ENCODE measurements around the gene LEMD1. TPM values are rescaled to one million over a fixed set of nuclear protein-coding genes. Genes with fewer than 3 reads are reported as not detected.
"Not testable (repeated sequence)": the region's sequence is repeated elsewhere in the genome, so short reads cannot be mapped to it uniquely, and the experiment has no call there.

Gene LEMD1
- total and polyA plus RNA-seq, 4 donors = 0.72 to 1.5 (median 1.1) TPM

DNA sequence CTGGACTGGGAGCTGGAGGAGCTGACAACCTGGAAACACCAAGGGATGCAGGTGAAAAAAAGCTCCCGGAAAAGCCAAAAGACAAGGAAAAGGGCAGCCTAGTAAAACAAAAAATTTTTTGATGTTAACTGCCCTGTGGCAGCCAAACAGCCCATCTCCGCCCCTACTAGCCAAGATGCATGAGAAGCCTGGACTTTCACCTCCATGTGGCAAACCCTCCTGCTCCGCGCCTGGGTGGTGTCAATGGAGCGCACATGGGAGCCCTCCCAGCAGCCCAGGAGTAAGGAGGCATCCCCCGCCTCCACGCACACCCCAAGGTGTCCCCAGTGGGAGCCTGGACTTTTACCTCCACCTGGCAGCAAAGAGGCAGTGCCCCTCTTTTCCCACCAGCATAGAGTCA lies 30.5 kb downstream of the LEMD1 start:
- no peaks in the 10 kb centered on the region for H3K27me3 ChIP-seq (ENCODE audit: control insufficient read depth in 3 of 3, insufficient read depth in 3 of 3, low read length in 2 of 3)
- no peaks in the 10 kb centered on the region for H3K9me3 ChIP-seq (ENCODE audit: control insufficient read depth in 4 of 4, insufficient read depth in 3 of 4, low read length in 3 of 4)
- no peak overlapping the region for H3K4me3 ChIP-seq
- no peak for DNase-seq
- WGBS, 2 donors = 93% methylated on average over 7 of the region's 7 CpGs
- H3K9ac ChIP-seq (ENCODE audit: insufficient read depth in 1 of 2, low read length in 2 of 2) = no peak overlapping the region
- TF ChIP-seq, protein P1, sequence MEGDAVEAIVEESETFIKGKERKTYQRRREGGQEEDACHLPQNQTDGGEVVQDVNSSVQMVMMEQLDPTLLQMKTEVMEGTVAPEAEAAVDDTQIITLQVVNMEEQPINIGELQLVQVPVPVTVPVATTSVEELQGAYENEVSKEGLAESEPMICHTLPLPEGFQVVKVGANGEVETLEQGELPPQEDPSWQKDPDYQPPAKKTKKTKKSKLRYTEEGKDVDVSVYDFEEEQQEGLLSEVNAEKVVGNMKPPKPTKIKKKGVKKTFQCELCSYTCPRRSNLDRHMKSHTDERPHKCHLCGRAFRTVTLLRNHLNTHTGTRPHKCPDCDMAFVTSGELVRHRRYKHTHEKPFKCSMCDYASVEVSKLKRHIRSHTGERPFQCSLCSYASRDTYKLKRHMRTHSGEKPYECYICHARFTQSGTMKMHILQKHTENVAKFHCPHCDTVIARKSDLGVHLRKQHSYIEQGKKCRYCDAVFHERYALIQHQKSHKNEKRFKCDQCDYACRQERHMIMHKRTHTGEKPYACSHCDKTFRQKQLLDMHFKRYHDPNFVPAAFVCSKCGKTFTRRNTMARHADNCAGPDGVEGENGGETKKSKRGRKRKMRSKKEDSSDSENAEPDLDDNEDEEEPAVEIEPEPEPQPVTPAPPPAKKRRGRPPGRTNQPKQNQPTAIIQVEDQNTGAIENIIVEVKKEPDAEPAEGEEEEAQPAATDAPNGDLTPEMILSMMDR (IDR thresholded peaks at IDR 0.05; ENCODE audit: control extremely low read depth, extremely low read depth) = no peak
- H3K4me1 ChIP-seq (ENCODE audit: control insufficient read depth in 5 of 5, insufficient read depth in 5 of 5, low read length in 5 of 5) = no peaks in the 10 kb centered on the region
- H3K36me3 ChIP-seq (ENCODE audit: control insufficient read depth in 4 of 4, insufficient read depth in 4 of 4, low read length in 4 of 4) = no peaks in the 10 kb centered on the region
- no peak overlapping the region for H3K27ac ChIP-seq (ENCODE audit: low read depth in 1 of 2, low read length in 1 of 2)
- no peak for ATAC-seq (ENCODE audit: insufficient read depth, low FRiP score)

- Histone ChIP-seq H3K27ac (ENCODE audit: low read depth in 1 of 2, low read length in 1 of 2) (no peak overlapping the region), H3K9ac (ENCODE audit: insufficient read depth in 1 of 2, low read length in 2 of 2) (no peak overlapping the region), H3K4me1 (ENCODE audit: control insufficient read depth in 5 of 5, insufficient read depth in 5 of 5, low read length in 5 of 5) (no peaks in the 10 kb centered on the region), H3K27me3 (ENCODE audit: control insufficient read depth in 3 of 3, insufficient read depth in 3 of 3, low read length in 2 of 3) (no peaks in the 10 kb centered on the region), H3K9me3 (ENCODE audit: control insufficient read depth in 4 of 4, insufficient read depth in 3 of 4, low read length in 3 of 4) (no peaks in the 10 kb centered on the region), H3K4me3 (no peak overlapping the region), H3K36me3 (ENCODE audit: control insufficient read depth in 4 of 4, insufficient read depth in 4 of 4, low read length in 4 of 4) (no peaks in the 10 kb centered on the region)
- no peak for DNase-seq
- TF ChIP-seq, protein P1 (IDR thresholded peaks at IDR 0.05; ENCODE audit: control extremely low read depth, extremely low read depth) = no peak
- ATAC-seq (ENCODE audit: insufficient read depth, low FRiP score) = no peak
- 91 to 96% methylated on average over 2 of the region's 2 CpGs for WGBS, 2 donors
These were observed 34.0 kb downstream of the LEMD1 start for GRCh38 chr1:205387845-205388244.

DNA sequence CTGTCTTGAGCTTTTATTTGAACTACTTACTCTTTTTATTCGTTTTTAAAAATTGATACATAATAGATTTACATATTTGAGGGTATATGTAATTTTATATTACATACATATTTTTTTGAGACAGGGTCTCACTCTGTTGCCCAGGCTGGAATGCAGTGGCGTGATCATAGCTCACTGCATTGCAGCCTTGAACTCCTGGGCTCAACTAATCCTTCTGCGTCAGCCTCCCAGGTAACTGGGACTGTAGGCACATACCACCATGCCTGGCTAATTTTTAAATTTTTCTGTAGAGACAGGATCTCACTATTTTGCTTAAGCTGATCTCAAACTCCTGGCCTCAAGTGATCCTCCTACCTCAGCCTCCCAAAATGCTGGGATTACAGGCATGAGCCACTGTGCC lies 38.9 kb downstream of the LEMD1 start:
- not testable (repeated sequence) for H3K27ac ChIP-seq (ENCODE audit: low read depth in 1 of 2, low read length in 1 of 2); H3K4me3 ChIP-seq

DNA sequence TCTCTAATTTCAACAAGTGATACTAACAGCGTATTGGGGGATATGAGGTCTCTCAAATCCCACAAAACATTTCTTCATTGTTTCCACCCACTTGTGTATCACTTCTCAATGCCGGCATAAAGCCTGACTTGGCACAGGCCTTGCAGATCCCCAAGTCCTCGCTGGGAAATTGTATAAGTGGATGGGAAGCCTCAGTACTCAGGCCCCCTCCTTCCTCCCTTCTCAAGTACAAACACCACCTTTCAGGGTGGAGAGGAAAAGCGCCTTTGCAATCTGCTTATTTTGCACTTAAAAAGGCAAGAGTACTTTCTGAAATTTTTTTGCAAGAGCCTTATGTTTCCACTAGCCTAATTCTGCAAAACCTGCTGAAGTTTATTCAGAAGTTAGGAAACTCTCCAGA lies 39.3 kb downstream of the LEMD1 start:
- WGBS, 2 donors = 69 to 83% methylated on average over 4 of the region's 4 CpGs
- peak overlapping the region in 1 of 2 donors; percentile 7 for H3K27ac ChIP-seq (ENCODE audit: low read depth in 1 of 2, low read length in 1 of 2)
- ATAC-seq (ENCODE audit: insufficient read depth, low FRiP score) = peak; percentile 20

More for the DNA sequence above, 38.9 kb downstream of the LEMD1 start:
- not testable (repeated sequence) for H3K9me3 ChIP-seq (ENCODE audit: control insufficient read depth in 4 of 4, insufficient read depth in 3 of 4, low read length in 3 of 4); ATAC-seq (ENCODE audit: insufficient read depth, low FRiP score); H3K27me3 ChIP-seq (ENCODE audit: control insufficient read depth in 3 of 3, insufficient read depth in 3 of 3, low read length in 2 of 3); H3K9ac ChIP-seq (ENCODE audit: insufficient read depth in 1 of 2, low read length in 2 of 2); DNase-seq; H3K36me3 ChIP-seq (ENCODE audit: control insufficient read depth in 4 of 4, insufficient read depth in 4 of 4, low read length in 4 of 4); H3K4me1 ChIP-seq (ENCODE audit: control insufficient read depth in 5 of 5, insufficient read depth in 5 of 5, low read length in 5 of 5)
- WGBS, 2 donors = 72 to 82% methylated on average over 3 of the region's 3 CpGs

More for the DNA sequence above, 39.3 kb downstream of the LEMD1 start:
- peak; percentile 56 to 82 (median 64) for DNase-seq
- Histone ChIP-seq H3K4me1 (ENCODE audit: control insufficient read depth in 5 of 5, insufficient read depth in 5 of 5, low read length in 5 of 5) (no peaks in the 10 kb centered on the region), H3K27me3 (ENCODE audit: control insufficient read depth in 3 of 3, insufficient read depth in 3 of 3, low read length in 2 of 3) (no peaks in the 10 kb centered on the region), H3K9ac (ENCODE audit: insufficient read depth in 1 of 2, low read length in 2 of 2) (no peak overlapping the region), H3K36me3 (ENCODE audit: control insufficient read depth in 4 of 4, insufficient read depth in 4 of 4, low read length in 4 of 4) (no peaks in the 10 kb centered on the region), H3K4me3 (no peak overlapping the region), H3K9me3 (ENCODE audit: control insufficient read depth in 4 of 4, insufficient read depth in 3 of 4, low read length in 3 of 4) (no peaks in the 10 kb centered on the region)
- TF ChIP-seq, protein P1 (IDR thresholded peaks at IDR 0.05; ENCODE audit: control extremely low read depth, extremely low read depth) = no peak
